WTC11 (cell line): ENCODE data around the gene ADAMTS15.

Experiments used
- ATF3 ChIP-seq: sonication (generic); formaldehyde crosslinking; conservative IDR thresholded peaks from 2 replicates; pipeline ENCODE4 v1.8.1; 2022; ENCODE audit warnings: mild to moderate bottlenecking, missing genetic modification reagents
- CTCF ChIP-seq: fragments of 200-600 bp; IDR thresholded peaks from 2 replicates; pipeline ENCODE4 v1.8.0; 2022; ENCODE audit warnings: antibody characterized with exemption
- E2F1 ChIP-seq: sonication (generic); formaldehyde crosslinking; IDR thresholded peaks from 2 replicates; pipeline ENCODE4 v1.8.0; 2022; ENCODE audit warnings: mild to moderate bottlenecking, missing genetic modification reagents
- E2F5 ChIP-seq: sonication (generic); formaldehyde crosslinking; IDR thresholded peaks from 2 replicates; pipeline ENCODE4 v1.8.1; 2022; ENCODE audit warnings: mild to moderate bottlenecking, moderate library complexity, missing genetic modification reagents
- FOXJ3 ChIP-seq: sonication (generic); formaldehyde crosslinking; IDR thresholded peaks from 2 replicates; pipeline ENCODE4 v1.9.0; 2021; ENCODE audit warnings: missing genetic modification reagents, mild to moderate bottlenecking, borderline replicate concordance
- FOXP1 ChIP-seq: sonication (generic); formaldehyde crosslinking; IDR thresholded peaks from 2 replicates; pipeline ENCODE4 v1.8.0; 2022; ENCODE audit warnings: missing genetic modification reagents, mild to moderate bottlenecking, moderate library complexity, borderline replicate concordance
- HMGXB4 ChIP-seq: sonication (generic); formaldehyde crosslinking; IDR thresholded peaks from 2 replicates; pipeline ENCODE4 v1.8.1; 2023; ENCODE audit warnings: mild to moderate bottlenecking, moderate library complexity, missing genetic modification reagents
- IRF1 ChIP-seq: sonication (generic); formaldehyde crosslinking; IDR thresholded peaks from 2 replicates; pipeline ENCODE4 v1.8.0; 2023; ENCODE audit warnings: missing genetic modification reagents
- IRF2 ChIP-seq: sonication (generic); formaldehyde crosslinking; IDR thresholded peaks from 2 replicates; pipeline ENCODE4 v1.8.0; 2022; ENCODE audit warnings: low read depth, missing genetic modification reagents, borderline replicate concordance
- MAX ChIP-seq: sonication (generic); formaldehyde crosslinking; IDR thresholded peaks from 2 replicates; pipeline ENCODE4 v1.8.0; 2022; ENCODE audit warnings: mild to moderate bottlenecking, missing genetic modification reagents
- NR1H2 ChIP-seq: sonication (generic); formaldehyde crosslinking; IDR thresholded peaks from 2 replicates; pipeline ENCODE4 v1.9.0; 2021; ENCODE audit warnings: mild to moderate bottlenecking, moderate library complexity, missing genetic modification reagents
- OVOL2 ChIP-seq: fragments of 250-450 bp; sonication (Bioruptor Pico); IDR thresholded peaks from 2 replicates; pipeline ENCODE4 v1.9.0; 2021; ENCODE audit warnings: mild to moderate bottlenecking, borderline replicate concordance
- USF2 ChIP-seq: sonication (generic); formaldehyde crosslinking; IDR thresholded peaks from 2 replicates; pipeline ENCODE4 v1.8.1; 2023; ENCODE audit warnings: mild to moderate bottlenecking, missing genetic modification reagents, moderate library complexity
- ZBTB21 ChIP-seq: sonication (generic); formaldehyde crosslinking; IDR thresholded peaks from 2 replicates; pipeline ENCODE4 v1.8.1; 2023; ENCODE audit warnings: mild to moderate bottlenecking, missing genetic modification reagents, borderline replicate concordance

- TF ChIP-seq CTCF (no peak), E2F1 (no peak), IRF1 (no peak), ZBTB21 (CRISPR knock-in tag) (no peak), USF2 (CRISPR knock-in tag) (no peak), MAX (CRISPR knock-in tag) (no peak), NR1H2 (CRISPR knock-in tag) (no peak), FOXJ3 (no peak), IRF2 (CRISPR knock-in tag) (no peak), OVOL2 (CRISPR knock-in tag) (no peak), FOXP1 (no peak), HMGXB4 (CRISPR knock-in tag) (no peak), ATF3 (CRISPR knock-in tag) (no peak), E2F5 (CRISPR knock-in tag) (no peak)
These were observed 32.3 kb downstream of the ADAMTS15 start for GRCh38 chr11:130480711-130481140.
